ENCODE data around the gene TMC1. TPM values are rescaled to one million over a fixed set of nuclear protein-coding genes. Genes with fewer than 3 reads are reported as not detected.
"Not testable (repeated sequence)": the region's sequence is repeated elsewhere in the genome, so short reads cannot be mapped to it uniquely, and the experiment has no call there.

Gene TMC1
- total RNA-seq, 1 experiment from 2014 or later = 0.36 TPM

GRCh38 chr9:72800328-72800994, 279.1 kb downstream of the TMC1 start:
- ATAC-seq = no peak
- H3K9me3 ChIP-seq (ENCODE audit: control insufficient read depth, insufficient read depth, low read depth, low read length) = no peaks in the 10 kb centered on the region
- ChIA-PET CTCF (no interaction called here), POLR2A (no interaction called here)
- intact Hi-C loops (cut with micrococcal nuclease; ENCODE audit: unreplicated experiment) = no loop called here
- no peak for TF ChIP-seq REST (IDR thresholded peaks at IDR 0.05; ENCODE audit: insufficient read depth in 1 of 2, low read depth in 2 of 2, low read length in 1 of 2)
- TF ChIP-seq TCF7L2 (IDR thresholded peaks at IDR 0.05; ENCODE audit: low read depth, low read length) = no peak
- no peak for TF ChIP-seq SIN3A (IDR thresholded peaks at IDR 0.05; ENCODE audit: borderline replicate concordance, insufficient read depth, low read depth, low read length)
- no peak for TF ChIP-seq CTCF (IDR thresholded peaks at IDR 0.05)
- TF ChIP-seq POLR2AphosphoS5 (IDR thresholded peaks at IDR 0.05; ENCODE audit: low read depth, low read length) = no peak
- in situ Hi-C loops (cut with HindIII; ENCODE audit: low pct_unique_long_range_greater_than_20kb, low sequenced_read_pairs) = no loop called here
- no TSS peak for BruUV-seq (replicated peaks)
- no peaks in the 10 kb centered on the region for H3K36me3 ChIP-seq (ENCODE audit: control insufficient read depth, insufficient read depth, low read length)
- DNase-seq (ENCODE audit: low read depth, low spot score) = no peak
- no peak overlapping the region for H3K27ac ChIP-seq (ENCODE audit: low read length)
- no peaks in the 10 kb centered on the region for H3K27me3 ChIP-seq (ENCODE audit: control insufficient read depth, insufficient read depth, low read length)
- H3K4me3 ChIP-seq (ENCODE audit: low read depth in 2 of 2, low read length in 2 of 2) = no peak overlapping the region
- no peaks in the 10 kb centered on the region for H3K4me1 ChIP-seq (ENCODE audit: control insufficient read depth, insufficient read depth, low read length)

- H3K27ac ChIP-seq (ENCODE audit: low read length) = no peak overlapping the region
- POLR2A ChIA-PET = no interaction called here
- no peaks in the 10 kb centered on the region for H3K4me1 ChIP-seq (ENCODE audit: control insufficient read depth, insufficient read depth, low read length)
- intact Hi-C loops (cut with micrococcal nuclease; ENCODE audit: unreplicated experiment) = no loop called here
- no TSS peak for BruUV-seq (replicated peaks)
- DNase-seq (ENCODE audit: low read depth, low spot score) (no peak), ATAC-seq (no peak)
- H3K27me3 ChIP-seq (ENCODE audit: control insufficient read depth, insufficient read depth, low read length) = no peaks in the 10 kb centered on the region
- H3K4me3 ChIP-seq (ENCODE audit: low read depth in 2 of 2, low read length in 2 of 2) = no peak overlapping the region
- no peaks in the 10 kb centered on the region for H3K9me3 ChIP-seq (ENCODE audit: control insufficient read depth, insufficient read depth, low read depth, low read length)
- TF ChIP-seq TCF7L2 (IDR thresholded peaks at IDR 0.05; ENCODE audit: low read depth, low read length) = no peak
- TF ChIP-seq REST (IDR thresholded peaks at IDR 0.05; ENCODE audit: insufficient read depth in 1 of 2, low read depth in 2 of 2, low read length in 1 of 2) = no peak
- no peak for TF ChIP-seq SIN3A (IDR thresholded peaks at IDR 0.05; ENCODE audit: borderline replicate concordance, insufficient read depth, low read depth, low read length)
- TF ChIP-seq CTCF (IDR thresholded peaks at IDR 0.05) = no peak
- TF ChIP-seq POLR2AphosphoS5 (IDR thresholded peaks at IDR 0.05; ENCODE audit: low read depth, low read length) = no peak
- in situ Hi-C loops (cut with HindIII; ENCODE audit: low pct_unique_long_range_greater_than_20kb, low sequenced_read_pairs) = no loop called here
- CTCF ChIA-PET = no interaction called here
- H3K36me3 ChIP-seq (ENCODE audit: control insufficient read depth, insufficient read depth, low read length) = no peaks in the 10 kb centered on the region
Measured at GRCh38 chr9:72805238-72805637, 283.8 kb downstream of the TMC1 start.

GRCh38 chr9:72806313-72806809, 285.0 kb downstream of the TMC1 start:
- POLR2A ChIA-PET; in situ Hi-C loops (cut with HindIII; ENCODE audit: low pct_unique_long_range_greater_than_20kb, low sequenced_read_pairs); H3K27ac ChIP-seq (ENCODE audit: low read length); H3K4me1 ChIP-seq (ENCODE audit: control insufficient read depth, insufficient read depth, low read length); BruUV-seq (replicated peaks); CTCF ChIA-PET; H3K27me3 ChIP-seq (ENCODE audit: control insufficient read depth, insufficient read depth, low read length); intact Hi-C loops (cut with micrococcal nuclease; ENCODE audit: unreplicated experiment); H3K36me3 ChIP-seq (ENCODE audit: control insufficient read depth, insufficient read depth, low read length); H3K9me3 ChIP-seq (ENCODE audit: control insufficient read depth, insufficient read depth, low read depth, low read length); ATAC-seq; H3K4me3 ChIP-seq (ENCODE audit: low read depth in 2 of 2, low read length in 2 of 2); DNase-seq (ENCODE audit: low read depth, low spot score): not testable (repeated sequence)

Data from Panc1 (cell line).